ENCODE measurements around the gene WDR54. TPM values are rescaled to one million over a fixed set of nuclear protein-coding genes. Genes with fewer than 3 reads are reported as not detected.

Gene WDR54
- total RNA-seq, 4 donors from 2014 or later = 1.2 to 2.5 (median 2.3) TPM; not detected in 1

DNA sequence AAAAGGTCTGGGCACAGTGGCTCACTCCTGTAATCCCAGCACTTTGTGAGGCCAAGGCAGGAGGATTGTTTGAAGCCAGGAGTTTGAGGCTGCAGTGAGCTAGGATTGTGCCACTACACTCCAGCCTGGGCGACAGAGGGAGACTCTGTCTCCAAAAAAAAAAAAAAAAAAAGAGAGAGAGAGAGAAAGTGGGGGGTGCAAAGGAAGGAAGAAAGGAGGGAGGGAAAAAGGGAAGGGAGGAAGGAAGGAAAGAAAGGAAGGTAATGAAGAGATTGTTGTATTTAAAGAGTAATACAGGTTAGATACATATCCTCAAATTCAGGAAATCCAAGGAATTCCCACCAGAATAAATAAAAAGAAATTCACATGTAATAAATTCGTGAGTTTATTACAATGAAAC, 19.6 kb upstream of the WDR54 start:
- Histone ChIP-seq H3K27ac (no peak overlapping the region), H3K4me1 (no peaks in the 10 kb centered on the region), H3K27me3 (no peaks in the 10 kb centered on the region), H3K4me3 (no peak overlapping the region), H3K9me3 (no peaks in the 10 kb centered on the region), H3K36me3 (no peaks in the 10 kb centered on the region)
- TF ChIP-seq, protein P1, sequence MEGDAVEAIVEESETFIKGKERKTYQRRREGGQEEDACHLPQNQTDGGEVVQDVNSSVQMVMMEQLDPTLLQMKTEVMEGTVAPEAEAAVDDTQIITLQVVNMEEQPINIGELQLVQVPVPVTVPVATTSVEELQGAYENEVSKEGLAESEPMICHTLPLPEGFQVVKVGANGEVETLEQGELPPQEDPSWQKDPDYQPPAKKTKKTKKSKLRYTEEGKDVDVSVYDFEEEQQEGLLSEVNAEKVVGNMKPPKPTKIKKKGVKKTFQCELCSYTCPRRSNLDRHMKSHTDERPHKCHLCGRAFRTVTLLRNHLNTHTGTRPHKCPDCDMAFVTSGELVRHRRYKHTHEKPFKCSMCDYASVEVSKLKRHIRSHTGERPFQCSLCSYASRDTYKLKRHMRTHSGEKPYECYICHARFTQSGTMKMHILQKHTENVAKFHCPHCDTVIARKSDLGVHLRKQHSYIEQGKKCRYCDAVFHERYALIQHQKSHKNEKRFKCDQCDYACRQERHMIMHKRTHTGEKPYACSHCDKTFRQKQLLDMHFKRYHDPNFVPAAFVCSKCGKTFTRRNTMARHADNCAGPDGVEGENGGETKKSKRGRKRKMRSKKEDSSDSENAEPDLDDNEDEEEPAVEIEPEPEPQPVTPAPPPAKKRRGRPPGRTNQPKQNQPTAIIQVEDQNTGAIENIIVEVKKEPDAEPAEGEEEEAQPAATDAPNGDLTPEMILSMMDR (IDR thresholded peaks at IDR 0.05) = no peak
- no peak for TF ChIP-seq POLR2A (IDR thresholded peaks at IDR 0.05)
- DNase-seq = no peak

DNA sequence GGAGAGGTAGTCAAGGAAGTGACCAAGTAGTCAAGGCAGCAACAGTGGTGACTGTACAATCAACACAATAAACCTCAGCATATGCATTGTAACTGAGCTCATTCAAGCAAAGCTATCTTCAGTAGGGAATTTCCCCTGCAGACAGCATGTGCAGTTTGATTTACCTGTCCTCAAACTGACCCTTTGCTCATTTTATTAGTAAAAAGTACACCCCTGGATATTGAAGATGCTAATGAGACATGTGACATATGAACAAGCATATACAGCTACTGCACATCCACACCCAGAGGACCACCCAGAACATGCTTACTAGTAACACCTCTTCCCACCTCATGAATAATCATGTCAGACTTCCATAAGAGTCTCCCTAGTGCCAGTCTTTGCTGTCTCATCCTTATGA, 15.5 kb upstream of the WDR54 start:
- Histone ChIP-seq H3K9me3 (no peaks in the 10 kb centered on the region), H3K4me3 (no peak overlapping the region), H3K4me1 (no peaks in the 10 kb centered on the region), H3K36me3 (no peaks in the 10 kb centered on the region), H3K27ac (no peak overlapping the region), H3K27me3 (no peaks in the 10 kb centered on the region)
- no peak for TF ChIP-seq POLR2A (IDR thresholded peaks at IDR 0.05)
- TF ChIP-seq, protein P1 (IDR thresholded peaks at IDR 0.05) = no peak
- no peak for DNase-seq

DNA sequence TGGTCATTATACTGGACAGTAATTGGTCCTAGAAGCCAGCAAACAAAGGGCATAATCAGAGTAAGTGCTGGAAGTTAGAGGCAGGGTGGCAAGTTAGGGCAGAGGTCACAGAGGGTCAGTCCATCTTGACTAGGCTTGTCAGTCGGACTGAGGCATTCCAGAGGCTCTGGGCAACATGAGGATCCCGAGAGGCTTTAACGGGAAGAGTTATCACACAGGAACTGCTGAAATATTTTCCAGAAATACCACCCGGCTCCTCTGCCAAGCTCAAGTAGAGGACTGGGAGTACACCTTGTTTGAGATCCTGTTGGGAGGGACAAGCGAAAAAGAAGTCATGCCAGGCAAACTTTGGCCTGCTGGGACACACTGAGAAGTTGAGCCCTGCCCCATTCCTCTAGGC, 13.8 kb upstream of the WDR54 start:
- DNase-seq = no peak
- no peak for TF ChIP-seq POLR2A (IDR thresholded peaks at IDR 0.05)
- TF ChIP-seq, protein P1 (IDR thresholded peaks at IDR 0.05) = no peak

DNA sequence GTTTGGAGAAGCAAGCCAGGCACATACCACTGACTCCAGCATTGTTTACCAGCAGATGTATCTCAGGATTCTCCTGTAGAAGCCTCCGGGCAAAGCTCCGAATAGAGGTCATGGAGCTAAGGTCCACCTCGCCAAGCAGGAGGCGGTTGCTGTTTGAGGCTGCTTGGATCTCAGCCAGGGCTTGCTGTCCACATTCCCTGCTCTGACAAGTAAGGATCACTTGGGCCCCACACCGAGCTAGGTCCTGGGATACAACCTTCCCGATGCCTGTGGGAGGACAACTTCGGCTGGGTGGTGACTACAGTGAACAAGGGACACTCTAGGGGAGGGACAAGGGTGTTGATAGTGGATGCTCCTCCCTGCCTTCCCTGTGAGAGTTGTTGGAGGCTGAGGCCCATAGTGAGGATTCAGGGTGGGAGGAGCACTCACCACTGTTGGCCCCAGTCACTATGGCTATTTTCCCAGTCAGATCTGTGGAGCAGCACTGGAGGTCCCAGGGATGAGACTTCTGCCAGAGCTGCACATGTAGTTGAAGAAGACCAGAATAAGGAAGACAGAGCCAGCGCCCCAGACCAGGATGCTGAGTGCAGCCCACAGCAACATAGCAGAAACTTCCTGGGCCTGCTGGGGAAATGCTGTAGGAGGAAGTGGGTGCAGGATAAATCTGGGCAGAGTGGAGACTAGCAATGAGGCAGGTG, 8.4 kb upstream of the WDR54 start:
- no peak overlapping the region for H3K4me3 ChIP-seq
- peaks cover 0 to 21% (median 12%) of the 10 kb centered on the region in 4 donors for H3K4me1 ChIP-seq
- H3K27ac ChIP-seq = no peak overlapping the region
- H3K36me3 ChIP-seq = no peaks in the 10 kb centered on the region
- TF ChIP-seq, protein P1 (IDR thresholded peaks at IDR 0.05) = no peak
- TF ChIP-seq POLR2A (IDR thresholded peaks at IDR 0.05) = no peak
- H3K9me3 ChIP-seq = no peaks in the 10 kb centered on the region
- no peaks in the 10 kb centered on the region for H3K27me3 ChIP-seq
- DNase-seq = no peak

More for the DNA sequence above, 13.8 kb upstream of the WDR54 start:
- H3K27ac ChIP-seq = no peak overlapping the region
- H3K27me3 ChIP-seq = no peaks in the 10 kb centered on the region
- no peaks in the 10 kb centered on the region for H3K9me3 ChIP-seq
- H3K36me3 ChIP-seq = no peaks in the 10 kb centered on the region
- H3K4me3 ChIP-seq = no peak overlapping the region
- no peaks in the 10 kb centered on the region for H3K4me1 ChIP-seq

DNA sequence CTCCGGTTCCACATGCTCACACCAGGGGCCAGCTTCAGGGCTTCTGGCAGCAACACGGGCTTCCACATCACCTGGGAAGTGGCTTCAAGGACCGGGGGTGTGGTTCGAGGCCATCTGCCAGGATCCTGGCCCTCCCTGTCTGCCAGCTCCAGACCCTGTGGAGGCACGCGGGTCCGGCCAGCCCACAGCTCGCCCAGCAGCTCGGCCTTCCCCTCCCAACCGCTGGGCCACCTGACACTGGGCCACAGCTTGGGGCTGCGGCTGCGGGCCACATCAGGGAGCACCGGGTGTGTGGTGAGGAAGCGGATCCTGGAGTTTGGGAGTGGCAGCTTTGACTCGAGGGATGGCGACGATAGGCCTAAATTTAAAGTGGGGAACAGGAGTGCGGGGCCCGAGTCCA, 7.1 kb upstream of the WDR54 start:
- Histone ChIP-seq H3K9me3 (no peaks in the 10 kb centered on the region), H3K4me1 (peaks cover 0 to 21% (median 12%) of the 10 kb centered on the region in 4 donors), H3K27ac (peak overlapping the region; percentile 5 to 55 (median 42)), H3K4me3 (peak overlapping the region; percentile 42 to 65 (median 49)), H3K27me3 (no peaks in the 10 kb centered on the region), H3K36me3 (no peaks in the 10 kb centered on the region)
- TF ChIP-seq, protein P1 (IDR thresholded peaks at IDR 0.05) = no peak
- no peak for TF ChIP-seq POLR2A (IDR thresholded peaks at IDR 0.05)
- no peak for DNase-seq
